Endothelial cell of umbilical vein (primary cell): ENCODE data around the gene UGT2B15. TPM values are rescaled to one million over a fixed set of nuclear protein-coding genes. Genes with fewer than 3 reads are reported as not detected.

ENCODE experiments used
- BruUV-seq: library from RNA; stranded (reverse); fragments of 400-500 nt; replicated peaks from 2 replicates; lab custom pipeline; 2021; lab: Mats Ljungman, UMichigan
- CTCF ChIA-PET: fragments of 300-600, 350-600 bp; sonication (Branson Sonifier 250); formaldehyde crosslinking; loops from one replicate; lab custom pipeline; 2021; ENCODE audit warnings: antibody characterized with exemption, inconsistent platforms; lab: Charles Lee
- POLR2A ChIA-PET: fragments of 300-600, 350-600 bp; sonication (Branson Sonifier 250); formaldehyde crosslinking; loops from one replicate; lab custom pipeline; 2021; ENCODE audit warnings: antibody characterized with exemption, inconsistent platforms; lab: Charles Lee
- DNase-seq: peaks from one replicate; pipeline ENCODE4 v3.0.0-alpha.2; 2011; ENCODE audit warnings: low read depth, low spot score
- FAIRE-seq: peaks from 2 replicates; lab custom pipeline; 2011; peaks lifted over from hg19 to GRCh38; lab: Jason Lieb, UNC
- H2AFZ ChIP-seq: 2 replicates; pipeline ENCODE4 v1.6.0; 2012; ENCODE audit warnings: low read depth, low read length, control low read depth, inconsistent platforms
- H3K27ac ChIP-seq: 2 replicates; pipeline ENCODE4 v1.5.1; 2011; ENCODE audit warnings: low read depth, mild to moderate bottlenecking, control low read depth, low read length, moderate library complexity; ENCODE audit not compliant: insufficient read depth
- H3K27me3 ChIP-seq, 2 experiments: 2 replicates each; pipeline versions ENCODE4 v1.6.0 to v1.6.1; 2011; ENCODE audit warnings: low read length in 2 of 2, mixed read lengths in 1 of 2; ENCODE audit not compliant: control insufficient read depth in 2 of 2, insufficient read depth in 2 of 2
- H3K36me3 ChIP-seq, 2 experiments: 2 replicates in 1 of 2; 3 replicates in 1 of 2; pipeline ENCODE4 v1.5.1; 2011; ENCODE audit warnings: low read length in 2 of 2, mild to moderate bottlenecking in 1 of 2, moderate library complexity in 1 of 2; ENCODE audit not compliant: control insufficient read depth in 2 of 2, insufficient read depth in 2 of 2; ENCODE audit errors: extremely low read depth in 1 of 2
- H3K4me1 ChIP-seq: 3 replicates; pipeline ENCODE4 v1.5.1; 2011; ENCODE audit warnings: mild to moderate bottlenecking, low read length; ENCODE audit not compliant: control insufficient read depth, insufficient read depth; ENCODE audit errors: extremely low read depth
- H3K4me2 ChIP-seq: 2 replicates; pipeline ENCODE4 v1.6.1; 2011; ENCODE audit warnings: low read length, control low read depth, mixed read lengths; ENCODE audit not compliant: insufficient read depth
- H3K4me3 ChIP-seq, 3 experiments: fragments of 200-600 bp in 1 of 3; sonication (generic), shearing (Covaris generic) in 1 of 3; replicated peaks in 1 of 3; 2 replicates each; pipeline ENCODE4 v1.5.1; 2011 to 2016; ENCODE audit warnings: control low read depth in 3 of 3, low read length in 3 of 3, mild to moderate bottlenecking in 2 of 3, inconsistent platforms in 1 of 3, low read depth in 1 of 3, moderate library complexity in 1 of 3; ENCODE audit not compliant: insufficient read depth in 1 of 3
- H3K79me2 ChIP-seq: 2 replicates; pipeline ENCODE4 v1.6.0; 2012; ENCODE audit warnings: low read length, inconsistent platforms; ENCODE audit not compliant: control insufficient read depth, insufficient read depth
- H3K9ac ChIP-seq: replicated peaks from 2 replicates; pipeline ENCODE3; 2011; ENCODE audit warnings: low read length, control low read depth; ENCODE audit not compliant: insufficient read depth; ENCODE audit errors: extremely low read depth
- H3K9me1 ChIP-seq: replicated peaks from 3 replicates; pipeline ENCODE4 v1.6.0; 2011; ENCODE audit warnings: mild to moderate bottlenecking, low read length; ENCODE audit not compliant: control insufficient read depth, insufficient read depth; ENCODE audit errors: extremely low read depth
- H3K9me3 ChIP-seq: replicated peaks from 2 replicates; pipeline ENCODE4 v1.5.1; 2012; ENCODE audit warnings: low read length, inconsistent platforms; ENCODE audit not compliant: control insufficient read depth, insufficient read depth
- H4K20me1 ChIP-seq: replicated peaks from 2 replicates; pipeline ENCODE3; 2011; ENCODE audit warnings: mild to moderate bottlenecking, low read length; ENCODE audit not compliant: control insufficient read depth, insufficient read depth; ENCODE audit errors: extremely low read depth
- EZH2 ChIP-seq: IDR thresholded peaks from 2 replicates; pipeline ENCODE4 v1.6.1; 2012; ENCODE audit warnings: borderline replicate concordance, low read depth, mild to moderate bottlenecking, moderate library complexity, low read length, inconsistent platforms; ENCODE audit not compliant: severe bottlenecking
- FOS ChIP-seq: IDR thresholded peaks from 2 replicates; pipeline ENCODE4 v1.6.1; 2011; ENCODE audit warnings: mild to moderate bottlenecking, low read length, moderate library complexity, borderline replicate concordance; ENCODE audit not compliant: insufficient read depth
- GATA2 ChIP-seq: IDR thresholded peaks from 2 replicates; pipeline ENCODE4 v1.7.0; 2011; ENCODE audit warnings: low read depth, mild to moderate bottlenecking, moderate library complexity, mixed read lengths, low read length; ENCODE audit not compliant: insufficient read length, insufficient read depth
- JUN ChIP-seq: IDR thresholded peaks from 2 replicates; pipeline ENCODE4 v1.6.1; 2011; ENCODE audit warnings: borderline replicate concordance, low read depth; ENCODE audit not compliant: insufficient read length, insufficient read depth
- MYC ChIP-seq: IDR thresholded peaks from one replicate; pipeline ENCODE4 v1.6.1; 2011; ENCODE audit warnings: mild to moderate bottlenecking, low read depth, low read length
- POLR2A ChIP-seq: IDR thresholded peaks from 2 replicates; pipeline ENCODE4 v1.6.1; 2012; ENCODE audit warnings: low read depth, mild to moderate bottlenecking, control low read depth, low read length
- POLR2AphosphoS5 ChIP-seq: IDR thresholded peaks from 2 replicates; pipeline ENCODE4 v1.6.1; 2012; ENCODE audit warnings: low read depth, mild to moderate bottlenecking, control low read depth, low read length, moderate library complexity; ENCODE audit not compliant: insufficient read depth
- dilution Hi-C: fragments of 300-500 bp; cut with MboI; formaldehyde crosslinking; loops from one replicate; pipeline ENCODE4 v1.15.0; 2019; ENCODE audit warnings: low sequenced_read_pairs; ENCODE audit not compliant: extremely low pct_ligation_motif_present
- intact Hi-C: fragments of 100-400 bp; cut with micrococcal nuclease; formaldehyde crosslinking; loops from one replicate; pipeline ENCODE4 v1.10.0; 2022
- polyA plus RNA-seq, 4 experiments: library from polyadenylated mRNA; depleted of rRNA in 3 of 4; stranded (reverse) in 3 of 4; unstranded in 1 of 4; fragments of >200 nt; gene quantifications; 2 replicates each; pipeline versions ENCODE4 v1.2.1 to v1.2.3, GENCODE V29; 2011 to 2012; ENCODE audit warnings: missing spikeins in 1 of 4
- total RNA-seq: library from RNA; stranded (reverse); gene quantifications from 2 replicates; pipeline ENCODE4 v1.2.3, GENCODE V29; 2021
- TF ChIP-seq, protein P1 (sequence below): IDR thresholded peaks from 2 replicates; pipeline ENCODE4 v1.6.1; 2011; ENCODE audit not compliant: insufficient read depth, insufficient read length
- TF ChIP-seq, protein P2 (sequence below), 2 donors: IDR thresholded peaks; 1 replicate in 1 of 2; 2 replicates in 1 of 2; pipeline ENCODE4 v1.5.1; 2011; ENCODE audit warnings: low read length in 2 of 2, mild to moderate bottlenecking in 2 of 2, moderate library complexity in 2 of 2, control low read depth in 1 of 2, inconsistent platforms in 1 of 2, low read depth in 1 of 2; ENCODE audit not compliant: insufficient read depth in 1 of 2; ENCODE audit errors: extremely low read depth in 1 of 2

The UGT2B15 gene
- total and polyA plus RNA-seq, 2 donors (not counting 3 experiments of a cell fraction or from before 2014, with no cell fraction given) = not detected

DNA sequence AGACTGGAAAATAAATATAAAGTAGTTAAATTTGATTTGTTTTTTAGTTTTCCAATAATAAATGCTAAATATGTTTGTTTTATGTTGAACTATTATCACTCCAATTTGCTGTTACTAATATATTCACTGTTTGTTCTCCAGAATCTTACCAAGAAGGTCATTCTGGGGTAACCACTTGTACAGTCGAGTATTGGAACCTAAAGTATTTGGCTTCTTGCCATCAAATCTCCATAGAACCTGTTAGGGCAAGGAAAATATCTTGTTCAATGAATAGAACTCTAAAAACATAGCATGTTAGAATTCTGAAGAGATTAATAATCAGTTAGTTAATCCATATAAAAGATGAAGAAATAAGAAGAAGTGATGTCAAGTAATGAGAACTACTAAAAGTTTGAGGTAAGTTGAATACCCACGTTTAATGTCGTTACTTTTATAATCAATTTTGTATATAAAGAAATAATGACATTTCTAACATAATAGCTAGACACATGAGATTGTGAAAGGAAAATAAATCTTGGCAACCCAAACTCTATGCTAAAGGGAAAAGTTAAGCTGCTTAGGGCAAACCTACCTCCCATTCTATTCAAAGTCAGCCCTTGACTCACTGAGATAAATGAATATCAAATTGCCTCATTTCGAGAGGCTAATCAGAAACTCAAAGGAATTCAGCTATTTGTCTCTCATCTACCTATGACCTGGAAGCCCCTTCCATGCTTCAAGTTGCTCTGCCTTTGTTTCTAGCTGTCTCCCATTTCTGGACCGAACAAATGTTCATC lies 15.3 kb downstream of the UGT2B15 start:
- intact Hi-C loops = no loop called here
- Histone ChIP-seq H3K4me1 (no peaks in the 10 kb centered on the region), H3K27ac (no peak overlapping the region), H3K79me2 (no peaks in the 10 kb centered on the region), H4K20me1 (no peaks in the 10 kb centered on the region), H3K9me1 (no peaks in the 10 kb centered on the region), H3K9ac (no peak overlapping the region), H3K36me3 (no peaks in the 10 kb centered on the region), H2AFZ (no peak overlapping the region), H3K4me3 (no peak overlapping the region), H3K4me2 (no peak overlapping the region), H3K27me3 (no peaks in the 10 kb centered on the region), H3K9me3 (no peaks in the 10 kb centered on the region)
- TF ChIP-seq EZH2 (no peak), FOS (no peak), GATA2 (no peak), POLR2AphosphoS5 (no peak), POLR2A (no peak), JUN (no peak), MYC (no peak)
- TF ChIP-seq, protein P1, sequence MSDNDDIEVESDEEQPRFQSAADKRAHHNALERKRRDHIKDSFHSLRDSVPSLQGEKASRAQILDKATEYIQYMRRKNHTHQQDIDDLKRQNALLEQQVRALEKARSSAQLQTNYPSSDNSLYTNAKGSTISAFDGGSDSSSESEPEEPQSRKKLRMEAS = no peak
- TF ChIP-seq, protein P2, sequence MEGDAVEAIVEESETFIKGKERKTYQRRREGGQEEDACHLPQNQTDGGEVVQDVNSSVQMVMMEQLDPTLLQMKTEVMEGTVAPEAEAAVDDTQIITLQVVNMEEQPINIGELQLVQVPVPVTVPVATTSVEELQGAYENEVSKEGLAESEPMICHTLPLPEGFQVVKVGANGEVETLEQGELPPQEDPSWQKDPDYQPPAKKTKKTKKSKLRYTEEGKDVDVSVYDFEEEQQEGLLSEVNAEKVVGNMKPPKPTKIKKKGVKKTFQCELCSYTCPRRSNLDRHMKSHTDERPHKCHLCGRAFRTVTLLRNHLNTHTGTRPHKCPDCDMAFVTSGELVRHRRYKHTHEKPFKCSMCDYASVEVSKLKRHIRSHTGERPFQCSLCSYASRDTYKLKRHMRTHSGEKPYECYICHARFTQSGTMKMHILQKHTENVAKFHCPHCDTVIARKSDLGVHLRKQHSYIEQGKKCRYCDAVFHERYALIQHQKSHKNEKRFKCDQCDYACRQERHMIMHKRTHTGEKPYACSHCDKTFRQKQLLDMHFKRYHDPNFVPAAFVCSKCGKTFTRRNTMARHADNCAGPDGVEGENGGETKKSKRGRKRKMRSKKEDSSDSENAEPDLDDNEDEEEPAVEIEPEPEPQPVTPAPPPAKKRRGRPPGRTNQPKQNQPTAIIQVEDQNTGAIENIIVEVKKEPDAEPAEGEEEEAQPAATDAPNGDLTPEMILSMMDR (IDR thresholded peaks at IDR 0.05; ENCODE audit: extremely low read depth in 1 of 2, insufficient read depth in 1 of 2, low read depth in 1 of 2, low read length in 2 of 2) = no peak
- FAIRE-seq (no peak), DNase-seq (no peak)
- no TSS peak for BruUV-seq
- dilution Hi-C loops = no loop called here
- ChIA-PET POLR2A (no interaction called here), CTCF (no interaction called here)
